Tibial artery (tissue), 4 donors: ENCODE measurements around the gene NDUFB4.
A peak's percentile ranks its signal among the peaks of the same experiment; 100 is the strongest.
"Not testable (repeated sequence)": the region's sequence is repeated elsewhere in the genome, so short reads cannot be mapped to it uniquely, and the experiment has no call there.

Experiments
- DNase-seq, 2 donors: peaks; one replicate each; pipeline ENCODE4 v3.0.0-alpha.2; 2019
- H3K27ac ChIP-seq, 2 donors: fragments of 200-600 bp; sonication (generic) in 1 of 2; 1 replicate in 1 of 2; 2 replicates in 1 of 2; pipeline ENCODE4 v1.5.1; 2018 to 2019; ENCODE audit warnings: mild to moderate bottlenecking in 1 of 2
- H3K27me3 ChIP-seq, 2 donors: fragments of 200-600 bp; sonication (generic) in 1 of 2; one replicate each; pipeline versions ENCODE4 v1.5.1 to v1.6.0; 2016 to 2019
- H3K36me3 ChIP-seq, 3 donors: fragments of 200-600 bp; sonication (generic) in 2 of 3; one replicate each; pipeline ENCODE4 v1.5.1; 2016 to 2019; ENCODE audit warnings: mild to moderate bottlenecking in 2 of 3
- H3K4me1 ChIP-seq, 4 donors: fragments of 200-600 bp; sonication (generic) in 2 of 4; 1 replicate in 3 of 4; 2 replicates in 1 of 4; pipeline ENCODE4 v1.5.1; 2016 to 2019
- H3K4me3 ChIP-seq, 2 donors: fragments of 200-600 bp; sonication (generic) in 1 of 2; 1 replicate in 1 of 2; 2 replicates in 1 of 2; pipeline ENCODE4 v1.5.1; 2018 to 2019; ENCODE audit warnings: mild to moderate bottlenecking in 2 of 2
- H3K9me3 ChIP-seq, 3 donors: fragments of 200-600 bp; sonication (generic) in 1 of 3; one replicate each; pipeline ENCODE4 v1.5.1; 2016 to 2019
- intact Hi-C: fragments of 100-400 bp; cut with DNase I; formaldehyde crosslinking; loops from one replicate; pipeline ENCODE4 v1.15.0; 2023; ENCODE audit warnings: low total_unique reads
- TF ChIP-seq, protein P1 (sequence below), 2 experiments: fragments of 200-600 bp in 1 of 2; fragments of 450-650 bp in 1 of 2; IDR thresholded peaks; one replicate each; pipeline ENCODE4 v1.5.1; 2017 to 2019; ENCODE audit warnings: antibody characterized with exemption in 2 of 2, mild to moderate bottlenecking in 1 of 2, moderate library complexity in 1 of 2

Gene NDUFB4

DNA sequence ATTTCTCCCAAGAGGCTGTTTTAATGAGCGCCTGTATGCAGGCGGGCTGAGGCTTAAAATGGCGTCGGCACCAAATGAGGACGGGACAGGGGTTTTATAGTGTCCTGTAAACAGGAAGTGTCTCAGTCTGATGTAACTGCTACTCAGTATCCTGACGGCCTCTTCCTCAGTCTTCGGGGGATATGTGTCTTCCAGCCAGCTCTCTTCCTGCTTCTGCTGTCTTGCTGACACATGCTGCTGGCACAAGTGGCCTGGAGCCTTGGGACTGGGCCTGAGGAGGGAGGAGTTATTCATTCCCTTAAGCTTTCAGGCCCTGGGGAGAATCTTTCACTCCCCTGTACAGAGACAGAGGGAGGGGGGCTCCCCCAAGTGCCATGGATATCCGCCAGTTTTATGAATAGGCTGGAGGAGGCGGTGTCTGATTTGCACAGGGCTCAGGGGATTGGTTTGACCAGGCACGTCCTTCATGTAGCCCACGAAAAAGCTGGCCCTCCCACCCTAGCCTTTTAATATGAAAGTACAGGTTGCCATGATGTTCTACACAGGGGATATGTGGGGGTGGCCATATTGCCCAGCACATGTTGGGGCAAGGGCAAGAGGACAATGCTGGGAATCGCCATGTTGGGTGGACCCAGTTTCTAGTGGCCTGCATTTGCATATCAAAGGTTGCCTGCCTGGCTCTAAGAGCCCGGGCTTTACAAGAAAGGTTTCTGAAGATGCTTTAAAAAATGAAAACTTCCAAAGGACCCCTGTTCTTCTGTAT, 19.9 kb downstream of the NDUFB4 start:
- peak; percentile 40 to 76 for DNase-seq
- H3K4me3 ChIP-seq: peak overlapping the region in 1 of 2 donors; percentile 9
- H3K27ac ChIP-seq: peak overlapping the region; percentile 9 to 30
- H3K27me3 ChIP-seq: no peaks in the 10 kb centered on the region
- H3K36me3 ChIP-seq: no peaks in the 10 kb centered on the region
- no peaks in the 10 kb centered on the region for H3K9me3 ChIP-seq
- TF ChIP-seq, protein P1, sequence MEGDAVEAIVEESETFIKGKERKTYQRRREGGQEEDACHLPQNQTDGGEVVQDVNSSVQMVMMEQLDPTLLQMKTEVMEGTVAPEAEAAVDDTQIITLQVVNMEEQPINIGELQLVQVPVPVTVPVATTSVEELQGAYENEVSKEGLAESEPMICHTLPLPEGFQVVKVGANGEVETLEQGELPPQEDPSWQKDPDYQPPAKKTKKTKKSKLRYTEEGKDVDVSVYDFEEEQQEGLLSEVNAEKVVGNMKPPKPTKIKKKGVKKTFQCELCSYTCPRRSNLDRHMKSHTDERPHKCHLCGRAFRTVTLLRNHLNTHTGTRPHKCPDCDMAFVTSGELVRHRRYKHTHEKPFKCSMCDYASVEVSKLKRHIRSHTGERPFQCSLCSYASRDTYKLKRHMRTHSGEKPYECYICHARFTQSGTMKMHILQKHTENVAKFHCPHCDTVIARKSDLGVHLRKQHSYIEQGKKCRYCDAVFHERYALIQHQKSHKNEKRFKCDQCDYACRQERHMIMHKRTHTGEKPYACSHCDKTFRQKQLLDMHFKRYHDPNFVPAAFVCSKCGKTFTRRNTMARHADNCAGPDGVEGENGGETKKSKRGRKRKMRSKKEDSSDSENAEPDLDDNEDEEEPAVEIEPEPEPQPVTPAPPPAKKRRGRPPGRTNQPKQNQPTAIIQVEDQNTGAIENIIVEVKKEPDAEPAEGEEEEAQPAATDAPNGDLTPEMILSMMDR (IDR thresholded peaks at IDR 0.05): no peak
- intact Hi-C loops: no loop called here
- peaks cover 0 to 7% (median 0%) of the 10 kb centered on the region in 4 donors for H3K4me1 ChIP-seq

DNA sequence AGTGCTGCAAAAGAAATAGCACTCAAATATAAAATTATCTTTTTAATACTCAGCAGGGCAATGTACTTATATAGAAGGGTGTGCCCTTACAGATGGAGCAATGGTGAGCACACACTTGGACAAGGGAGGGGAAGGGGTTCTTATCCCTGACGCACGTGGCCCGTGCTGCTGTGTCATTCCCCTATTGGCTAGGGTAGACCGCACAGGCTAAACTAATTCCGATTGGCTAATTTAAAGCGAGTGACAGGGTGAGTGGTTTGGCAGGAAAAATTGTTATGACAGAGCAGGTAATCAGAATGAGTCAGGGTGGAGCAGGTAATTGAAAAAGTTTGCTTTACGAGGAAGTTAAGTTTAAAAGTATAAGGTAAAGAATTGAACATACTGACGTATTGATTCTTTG, 20.6 kb downstream of the NDUFB4 start:
- intact Hi-C loops, H3K4me1 ChIP-seq, H3K9me3 ChIP-seq, H3K27me3 ChIP-seq, H3K27ac ChIP-seq, DNase-seq, H3K36me3 ChIP-seq, H3K4me3 ChIP-seq: not testable (repeated sequence)

DNA sequence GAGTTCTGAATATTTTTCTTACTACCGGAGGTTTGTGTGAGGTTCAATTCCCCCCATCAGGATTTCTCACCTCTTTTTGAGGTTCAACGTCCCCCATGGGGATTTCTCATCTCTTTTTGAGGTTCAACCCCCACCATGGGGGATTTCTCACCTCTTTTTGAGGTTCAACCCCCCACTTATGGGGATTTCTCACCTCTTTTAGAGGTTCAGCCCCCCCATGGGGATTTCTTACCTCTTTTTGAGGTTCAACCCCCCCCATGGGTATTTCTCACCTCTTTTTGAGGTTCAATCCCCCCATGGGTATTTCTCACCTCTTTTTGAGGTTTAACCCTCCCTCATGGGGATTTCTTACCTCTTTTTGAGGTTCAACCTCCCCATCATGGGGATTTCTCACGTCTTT, 26.3 kb downstream of the NDUFB4 start:
- TF ChIP-seq, protein P1 (IDR thresholded peaks at IDR 0.05): no peak
- Histone ChIP-seq H3K9me3 (peaks cover 0 to 16% (median 8%) of the 10 kb centered on the region in 3 donors), H3K36me3 (no peaks in the 10 kb centered on the region), H3K27me3 (no peaks in the 10 kb centered on the region), H3K27ac (no peak overlapping the region), H3K4me1 (no peaks in the 10 kb centered on the region), H3K4me3 (no peak overlapping the region)
- no peak for DNase-seq
- intact Hi-C loops: no loop called here

DNA sequence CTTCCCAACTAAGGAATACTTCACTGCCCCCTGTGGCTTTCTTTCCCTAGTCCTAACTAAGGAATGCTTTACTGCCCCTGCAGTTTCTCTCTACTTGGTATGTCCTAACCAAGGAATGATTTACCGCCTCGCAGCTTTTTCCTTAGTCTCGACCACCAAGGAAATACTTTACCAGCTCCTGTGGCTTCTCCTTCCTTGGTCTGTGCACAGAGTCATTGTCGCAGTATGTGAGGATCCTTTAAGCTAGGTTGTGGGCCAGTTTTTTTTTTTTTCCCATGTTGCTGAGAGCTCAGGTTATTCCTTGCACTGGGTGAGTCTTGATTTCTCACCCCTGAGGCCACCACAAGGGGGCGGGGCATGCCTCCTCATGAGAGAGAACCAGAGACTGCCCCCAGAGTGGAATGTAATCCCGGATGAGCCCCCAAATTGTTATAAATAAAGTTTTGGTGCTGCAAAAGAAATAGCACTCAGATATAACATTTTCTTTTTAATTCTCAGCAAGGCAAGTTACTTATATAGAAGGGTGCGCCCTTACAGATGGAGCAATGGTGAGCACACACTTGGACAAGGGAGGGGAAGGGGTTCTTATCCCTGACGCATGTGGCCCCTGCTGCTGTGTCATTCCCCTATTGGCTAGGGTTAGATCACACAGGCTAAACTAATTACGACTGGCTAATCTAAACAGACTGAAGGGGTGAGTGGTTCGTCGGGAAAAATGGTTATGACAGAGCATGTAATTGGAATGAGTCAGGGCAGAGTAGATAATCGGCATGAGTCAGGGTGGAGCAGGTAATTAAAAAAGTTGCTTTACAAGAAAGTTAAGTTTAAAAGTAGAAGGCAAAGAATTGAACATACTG, 27.0 kb downstream of the NDUFB4 start:
- Histone ChIP-seq H3K4me1 (no peaks in the 10 kb centered on the region), H3K36me3 (no peaks in the 10 kb centered on the region), H3K27ac (no peak overlapping the region), H3K27me3 (no peaks in the 10 kb centered on the region), H3K9me3 (peaks cover 0 to 16% (median 8%) of the 10 kb centered on the region in 3 donors), H3K4me3 (no peak overlapping the region)
- TF ChIP-seq, protein P1 (IDR thresholded peaks at IDR 0.05): no peak
- intact Hi-C loops: no loop called here
- DNase-seq: no peak

DNA sequence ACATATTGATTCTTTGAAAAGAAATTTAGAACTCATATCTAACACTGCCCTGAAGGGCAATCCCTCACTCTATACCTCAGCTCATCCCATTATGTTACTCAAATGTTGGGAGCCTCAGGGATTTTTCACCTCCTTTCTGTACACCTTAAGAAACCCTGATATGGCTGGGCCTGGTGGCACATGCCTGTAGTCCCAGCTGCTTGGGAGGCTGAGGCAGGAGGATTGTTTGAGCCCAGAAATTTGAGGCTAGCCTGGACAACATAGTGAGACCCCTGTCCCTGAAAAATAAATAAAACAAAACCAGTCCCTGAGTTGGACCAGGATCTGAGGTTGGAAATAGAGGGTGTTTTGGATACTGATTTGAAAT, 27.6 kb downstream of the NDUFB4 start:
- DNase-seq: no peak
- TF ChIP-seq, protein P1 (IDR thresholded peaks at IDR 0.05): no peak
- H3K4me3 ChIP-seq: no peak overlapping the region
- H3K36me3 ChIP-seq: no peaks in the 10 kb centered on the region
- H3K27me3 ChIP-seq: no peaks in the 10 kb centered on the region
- H3K9me3 ChIP-seq: peaks cover 0 to 16% (median 8%) of the 10 kb centered on the region in 3 donors
- H3K4me1 ChIP-seq: no peaks in the 10 kb centered on the region
- no peak overlapping the region for H3K27ac ChIP-seq
- intact Hi-C loops: no loop called here

DNA sequence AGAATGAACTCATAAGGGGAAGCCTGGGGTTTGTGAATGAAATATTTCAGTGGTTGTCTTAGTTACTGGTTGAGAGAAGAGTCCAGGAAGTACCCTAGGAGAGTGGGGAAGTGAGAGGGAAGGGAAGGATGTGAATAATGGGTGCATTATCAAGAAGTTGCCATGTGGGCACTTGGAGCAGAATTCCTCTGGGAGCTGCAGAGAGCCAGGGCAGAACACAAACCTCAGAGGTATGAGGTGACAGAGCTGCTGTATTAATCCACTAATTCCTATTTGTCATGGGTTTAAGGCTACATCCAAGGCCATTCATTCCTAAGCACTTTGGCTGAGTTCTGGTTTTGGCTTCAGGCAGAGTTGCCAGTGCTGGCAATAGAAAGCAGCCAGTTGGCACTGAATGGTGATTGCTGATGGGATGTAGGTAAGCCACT, 29.0 kb downstream of the NDUFB4 start:
- Histone ChIP-seq H3K4me3 (no peak overlapping the region), H3K4me1 (no peaks in the 10 kb centered on the region)

More for the DNA sequence above, 29.0 kb downstream of the NDUFB4 start:
- H3K36me3 ChIP-seq: no peaks in the 10 kb centered on the region
- no peak overlapping the region for H3K27ac ChIP-seq
- no peaks in the 10 kb centered on the region for H3K27me3 ChIP-seq
- intact Hi-C loops: no loop called here
- no peak for DNase-seq
- TF ChIP-seq, protein P1 (IDR thresholded peaks at IDR 0.05): no peak
- peaks cover 0 to 16% (median 8%) of the 10 kb centered on the region in 3 donors for H3K9me3 ChIP-seq
